Neuronal stem cell (in vitro differentiated cells): Measurements from ENCODE around the gene XKR7.

ENCODE experiments used
- DNase-seq: peaks from one replicate; pipeline ENCODE4 v3.0.0-alpha.2; 2013; ENCODE audit warnings: low spot score
- H2AFZ ChIP-seq: one replicate; pipeline ENCODE4 v1.6.1; 2013; ENCODE audit warnings: mild to moderate bottlenecking, low read length, inconsistent platforms
- H2AK5ac ChIP-seq: 2 replicates; pipeline ENCODE4 v1.6.1; 2013; ENCODE audit warnings: low read depth, mild to moderate bottlenecking, inconsistent platforms, low read length, moderate library complexity, mixed read lengths
- H2BK120ac ChIP-seq: 2 replicates; pipeline ENCODE4 v1.6.1; 2013; ENCODE audit warnings: low read depth, mild to moderate bottlenecking, inconsistent platforms, low read length, moderate library complexity, mixed read lengths
- H2BK12ac ChIP-seq: one replicate; pipeline ENCODE4 v1.6.1; 2013; ENCODE audit warnings: low read length, inconsistent platforms
- H2BK15ac ChIP-seq: 2 replicates; pipeline ENCODE4 v1.6.1; 2013; ENCODE audit warnings: mild to moderate bottlenecking, low read length, inconsistent platforms, mixed read lengths
- H2BK5ac ChIP-seq: one replicate; pipeline ENCODE4 v1.6.1; 2013; ENCODE audit warnings: inconsistent platforms, mild to moderate bottlenecking, low read length, moderate library complexity
- H3K14ac ChIP-seq: one replicate; pipeline ENCODE4 v1.6.1; 2013; ENCODE audit warnings: low read length, inconsistent platforms
- H3K18ac ChIP-seq: 2 replicates; pipeline ENCODE4 v1.6.1; 2013; ENCODE audit warnings: low read length, inconsistent platforms
- H3K23ac ChIP-seq: 2 replicates; pipeline ENCODE4 v1.6.1; 2013; ENCODE audit warnings: low read depth, mild to moderate bottlenecking, mixed read lengths, low read length, inconsistent platforms; ENCODE audit not compliant: poor library complexity
- H3K27ac ChIP-seq: replicated peaks from 3 replicates; pipeline ENCODE4 v1.5.1; 2013; ENCODE audit warnings: low read length, inconsistent platforms
- H3K27me3 ChIP-seq, 3 experiments: 2 replicates each; pipeline ENCODE4 v1.6.1; 2013; ENCODE audit warnings: low read length in 3 of 3, mild to moderate bottlenecking in 2 of 3, inconsistent platforms in 1 of 3, low read depth in 1 of 3, mixed read lengths in 1 of 3, moderate library complexity in 1 of 3; ENCODE audit not compliant: control insufficient read depth in 3 of 3, insufficient read depth in 3 of 3
- H3K36me3 ChIP-seq, 2 donors: replicated peaks in 1 of 2; 2 replicates each; pipeline ENCODE4 v1.6.1; 2013; ENCODE audit warnings: low read length in 2 of 2; ENCODE audit not compliant: control insufficient read depth in 2 of 2, insufficient read depth in 2 of 2
- H3K4ac ChIP-seq: 2 replicates; pipeline ENCODE4 v1.6.1; 2013; ENCODE audit warnings: inconsistent platforms, mild to moderate bottlenecking, low read length, moderate library complexity
- H3K4me1 ChIP-seq, 2 donors: 1 replicate in 1 of 2; 2 replicates in 1 of 2; pipeline ENCODE4 v1.6.1; 2013; ENCODE audit warnings: low read length in 2 of 2, low read depth in 1 of 2; ENCODE audit not compliant: control insufficient read depth in 2 of 2, insufficient read depth in 1 of 2
- H3K4me2 ChIP-seq: one replicate; pipeline ENCODE4 v1.6.1; 2013; ENCODE audit warnings: mild to moderate bottlenecking, low read length, inconsistent platforms; ENCODE audit not compliant: insufficient read depth, poor library complexity, severe bottlenecking
- H3K4me3 ChIP-seq, 2 donors: 2 replicates each; pipeline ENCODE4 v1.5.1; 2013; ENCODE audit warnings: low read length in 2 of 2, mild to moderate bottlenecking in 2 of 2, inconsistent platforms in 1 of 2, moderate library complexity in 1 of 2
- H3K79me1 ChIP-seq: one replicate; pipeline ENCODE4 v1.6.1; 2013; ENCODE audit warnings: low read depth, mild to moderate bottlenecking, inconsistent platforms, low read length, moderate library complexity
- H3K9ac ChIP-seq: one replicate; pipeline ENCODE4 v1.6.1; 2013; ENCODE audit warnings: mild to moderate bottlenecking, low read depth, low read length, inconsistent platforms; ENCODE audit not compliant: poor library complexity
- H3K9me3 ChIP-seq, 2 donors: replicated peaks in 1 of 2; 2 replicates each; pipeline versions ENCODE3 to v1.6.1; 2013; ENCODE audit warnings: low read length in 2 of 2, mild to moderate bottlenecking in 2 of 2, inconsistent platforms in 1 of 2, low read depth in 1 of 2, mixed read lengths in 1 of 2, moderate library complexity in 1 of 2; ENCODE audit not compliant: control insufficient read depth in 2 of 2, insufficient read depth in 1 of 2
- H4K8ac ChIP-seq: one replicate; pipeline ENCODE4 v1.6.1; 2013; ENCODE audit warnings: low read depth, mild to moderate bottlenecking, inconsistent platforms, low read length, moderate library complexity
- H4K91ac ChIP-seq: one replicate; pipeline ENCODE4 v1.6.1; 2013; ENCODE audit warnings: low read length, low read depth, mild to moderate bottlenecking, inconsistent platforms; ENCODE audit not compliant: poor library complexity
- WGBS, 2 donors: extraction: QIAGEN DNeasy Blood & Tissue Kit; methylation state at CpG; one replicate each; pipeline ENCODE4 v1.1.7; 2013; ENCODE audit warnings: missing lambda C conversion rate in 2 of 2, mixed read lengths in 1 of 2; ENCODE audit not compliant: insufficient read length in 2 of 2, insufficient replicate concordance in 1 of 2; ENCODE audit errors: extremely low coverage in 2 of 2; 5-methylcytosine and 5-hydroxymethylcytosine counted together

XKR7 gene

GRCh38 chr20:31934491-31934890 is 33.5 kb upstream of the XKR7 start:
- peaks cover 0 to 1% of the 10 kb centered on the region in 2 donors for H3K36me3 ChIP-seq
- H2BK15ac ChIP-seq, result no peak overlapping the region
- no peak overlapping the region for H3K18ac ChIP-seq
- no peak overlapping the region for H3K4me2 ChIP-seq
- H3K4me1 ChIP-seq, result peaks cover 0 to 2% of the 10 kb centered on the region in 2 donors
- peak overlapping the region; percentile 53 for H2AK5ac ChIP-seq
- H3K4me3 ChIP-seq, result no peak overlapping the region
- no peaks in the 10 kb centered on the region for H3K9me3 ChIP-seq
- no peak overlapping the region for H2BK12ac ChIP-seq
- WGBS, 2 donors, result no CpG with 5 or more reads among the region's 14 CpGs
- H2AFZ ChIP-seq, result no peak overlapping the region
- no peaks in the 10 kb centered on the region for H3K79me1 ChIP-seq
- no peak overlapping the region for H3K4ac ChIP-seq
- peaks cover 0 to 9% (median 0%) of the 10 kb centered on the region in 3 experiments for H3K27me3 ChIP-seq
- peak overlapping the region; percentile 33 for H3K9ac ChIP-seq
- no peak overlapping the region for H4K91ac ChIP-seq
- H2BK5ac ChIP-seq, result peak overlapping the region; percentile 14
- DNase-seq, result no peak
- no peak overlapping the region for H4K8ac ChIP-seq
- peak overlapping the region; percentile 13 for H3K23ac ChIP-seq
- no peak overlapping the region for H2BK120ac ChIP-seq
- peak overlapping the region; percentile 50 for H3K14ac ChIP-seq
- no peak overlapping the region for H3K27ac ChIP-seq

- no peak for DNase-seq
- no peak overlapping the region for H4K8ac ChIP-seq
- peak overlapping the region; percentile 14 for H2BK5ac ChIP-seq
- H3K27ac ChIP-seq, result no peak overlapping the region
- H3K9ac ChIP-seq, result peak overlapping the region; percentile 33
- H3K79me1 ChIP-seq, result no peaks in the 10 kb centered on the region
- peak overlapping the region; percentile 59 for H2AFZ ChIP-seq
- no peak overlapping the region for H2BK15ac ChIP-seq
- peaks cover 0 to 1% of the 10 kb centered on the region in 2 donors for H3K36me3 ChIP-seq
- peaks cover 0 to 2% of the 10 kb centered on the region in 2 donors for H3K4me1 ChIP-seq
- peaks cover 0 to 9% (median 0%) of the 10 kb centered on the region in 3 experiments for H3K27me3 ChIP-seq
- no peak overlapping the region for H3K4me2 ChIP-seq
- no peak overlapping the region for H2BK120ac ChIP-seq
- H3K4me3 ChIP-seq, result no peak overlapping the region
- no peak overlapping the region for H2BK12ac ChIP-seq
- no CpG with 5 or more reads among the region's 8 CpGs for WGBS, 2 donors
- no peak overlapping the region for H4K91ac ChIP-seq
- peak overlapping the region; percentile 5 for H3K18ac ChIP-seq
- H3K9me3 ChIP-seq, result no peaks in the 10 kb centered on the region
- H3K14ac ChIP-seq, result no peak overlapping the region
- peak overlapping the region; percentile 53 for H2AK5ac ChIP-seq
- no peak overlapping the region for H3K4ac ChIP-seq
- no peak overlapping the region for H3K23ac ChIP-seq
Observed at GRCh38 chr20:31934968-31935764, 32.8 kb upstream of the XKR7 start.

- Histone ChIP-seq H3K9me3 (no peaks in the 10 kb centered on the region), H3K4me1 (peaks cover 0 to 2% of the 10 kb centered on the region in 2 donors), H2AFZ (no peak overlapping the region), H2BK5ac (no peak overlapping the region), H3K18ac (no peak overlapping the region), H3K79me1 (no peaks in the 10 kb centered on the region), H2AK5ac (no peak overlapping the region), H3K36me3 (peaks cover 0 to 1% of the 10 kb centered on the region in 2 donors), H2BK15ac (no peak overlapping the region), H4K8ac (no peak overlapping the region), H2BK12ac (no peak overlapping the region), H3K9ac (no peak overlapping the region), H4K91ac (no peak overlapping the region), H3K27me3 (peaks cover 0 to 9% (median 0%) of the 10 kb centered on the region in 3 experiments), H3K4me2 (no peak overlapping the region), H3K14ac (no peak overlapping the region), H3K23ac (no peak overlapping the region), H3K27ac (no peak overlapping the region), H3K4me3 (no peak overlapping the region), H3K4ac (no peak overlapping the region), H2BK120ac (no peak overlapping the region)
- no peak for DNase-seq
- no CpG with 5 or more reads among the region's 4 CpGs for WGBS, 2 donors
Observed at GRCh38 chr20:31936420-31936819, 31.5 kb upstream of the XKR7 start.

GRCh38 chr20:31937820-31938219 is 30.1 kb upstream of the XKR7 start:
- no peak overlapping the region for H2BK12ac ChIP-seq
- no peak overlapping the region for H2AFZ ChIP-seq
- H3K27ac ChIP-seq, result no peak overlapping the region
- H2BK5ac ChIP-seq, result no peak overlapping the region
- H3K23ac ChIP-seq, result no peak overlapping the region
- H3K4me3 ChIP-seq, result no peak overlapping the region
- DNase-seq, result no peak
- H4K8ac ChIP-seq, result no peak overlapping the region
- H3K18ac ChIP-seq, result no peak overlapping the region
- H3K4me1 ChIP-seq, result peaks cover 0 to 2% of the 10 kb centered on the region in 2 donors
- no peak overlapping the region for H4K91ac ChIP-seq
- no peak overlapping the region for H3K14ac ChIP-seq
- no peaks in the 10 kb centered on the region for H3K9me3 ChIP-seq
- peaks cover 0 to 1% of the 10 kb centered on the region in 2 donors for H3K36me3 ChIP-seq
- WGBS, 2 donors, result no CpG with 5 or more reads among the region's 1 CpG
- no peak overlapping the region for H3K4ac ChIP-seq
- no peak overlapping the region for H2BK120ac ChIP-seq
- H2BK15ac ChIP-seq, result no peak overlapping the region
- no peak overlapping the region for H3K4me2 ChIP-seq
- H3K27me3 ChIP-seq, result peaks cover 0 to 5% (median 0%) of the 10 kb centered on the region in 3 experiments
- H3K9ac ChIP-seq, result no peak overlapping the region
- no peak overlapping the region for H2AK5ac ChIP-seq
- no peaks in the 10 kb centered on the region for H3K79me1 ChIP-seq
